Heart right ventricle (tissue), 16 donors: ENCODE measurements around the gene RFX8. TPM values are rescaled to one million over a fixed set of nuclear protein-coding genes. Genes with fewer than 3 reads are reported as not detected.
A peak's percentile ranks its signal among the peaks of the same experiment; 100 is the strongest.

ENCODE experiments used
- ATAC-seq, 8 donors: fragments of 200-7000 bp; cut with Tn5 transposase; one replicate each; pipeline ENCODE4 v1.9.1; 2020; ENCODE audit warnings: mild to moderate bottlenecking in 8 of 8, moderate library complexity in 8 of 8, moderate number of reproducible peaks in 1 of 8
- DNase-seq, 2 donors: peaks; one replicate each; pipeline ENCODE4 v3.0.0-alpha.2; 2020
- H3K27ac ChIP-seq, 10 donors: fragments of 200-600 bp; sonication (generic) in 2 of 10; one replicate each; pipeline versions ENCODE4 v1.5.0 to v1.8.0; 2020 to 2022; ENCODE audit warnings: mild to moderate bottlenecking in 3 of 10
- H3K27me3 ChIP-seq, 7 donors: fragments of 200-600 bp; one replicate each; pipeline ENCODE4 v1.8.0; 2021 to 2022; ENCODE audit warnings: mild to moderate bottlenecking in 2 of 7
- H3K36me3 ChIP-seq, 9 donors: fragments of 200-600 bp; sonication (generic) in 1 of 9; one replicate each; pipeline versions ENCODE4 v1.5.0 to v1.8.0; 2020 to 2022; ENCODE audit warnings: mild to moderate bottlenecking in 2 of 9
- H3K4me1 ChIP-seq, 9 donors: fragments of 200-600 bp; sonication (generic) in 1 of 9; one replicate each; pipeline versions ENCODE4 v1.5.0 to v1.8.0; 2020 to 2022; ENCODE audit warnings: mild to moderate bottlenecking in 4 of 9
- H3K4me3 ChIP-seq, 10 donors: fragments of 200-600 bp; sonication (generic) in 2 of 10; one replicate each; pipeline versions ENCODE4 v1.5.0 to v1.8.0; 2020 to 2022; ENCODE audit warnings: mild to moderate bottlenecking in 7 of 10, moderate library complexity in 2 of 10
- H3K9me3 ChIP-seq, 11 donors: fragments of 200-600 bp in 10 of 11; sonication (generic) in 2 of 11; one replicate each; pipeline versions ENCODE4 v1.5.0 to v1.8.0; 2013 to 2022; ENCODE audit warnings: mild to moderate bottlenecking in 2 of 11, control low read depth in 1 of 11, moderate library complexity in 1 of 11
- WGBS, 2 donors: extraction: QIAGEN DNeasy Blood & Tissue Kit; methylation state at CpG; one replicate each; pipeline ENCODE4 v1.1.7; 2013; ENCODE audit warnings: inconsistent platforms in 1 of 2; 5-methylcytosine and 5-hydroxymethylcytosine counted together
- intact Hi-C, 10 donors: fragments of 100-400 bp; cut with DNase I; formaldehyde crosslinking; loops; one replicate each; pipeline versions ENCODE4 v1.11.1 to v1.14.2; 2022
- polyA plus RNA-seq, 2 donors: library from polyadenylated mRNA; stranded (reverse); fragments of 200-250 nt; gene quantifications; one replicate each; pipeline ENCODE4 v1.2.3, GENCODE V29; 2013
- total RNA-seq, 10 donors: library from RNA; stranded (reverse); fragmentation: NEBNext Ultra II Directional in 3 of 10; extraction: Animal tissue kit (Norgen Biotek cat#: 25700) in 3 of 10; gene quantifications; one replicate each; pipeline versions ENCODE4 v1.2.1 to v1.2.4, GENCODE V29; 2021 to 2023
- TF ChIP-seq, protein P1 (sequence below), 9 donors: fragments of 200-600 bp; sonication (generic) in 2 of 9; IDR thresholded peaks; one replicate each; pipeline versions ENCODE4 v1.5.0 to v1.8.0; 2021 to 2022; ENCODE audit warnings: antibody characterized with exemption in 9 of 9, mild to moderate bottlenecking in 5 of 9, moderate library complexity in 1 of 9
- donor health status: Arrhythmogenic right ventricular cardiomyopathy.
- donor health status: ischemic (EF 13 %, LVEDD 7.1; RV severe dilation, severe dysfunction).
- donor health status: healthy with polysubstance abuse.
- donor health status: DM: no; HTN: yes; CAD: no.
- donor health status: DM: no; HTN: no; CAD: no.
- donor health status: ischemic (EF 25% LVEDD 6.9; RV normal size, moderate dysfunction).
- donor health status: ischemic (EF 25% LVEDD 5.7; RV mildly dilated, moderate dysfunction).
- donor health status: healthy.
- donor health status: DM: yes; HTN: yes; CAD: no.
- donor health status: Ischemic cardiomyopathy.
- donor health status: ischemic (EF 35%, LVEDD 5.7; RV mildly dilated, moderate dysfunction).
- donor health status: nonischemic (EF 11% LVEDD 7.7; RV severe dilation, severe dysfunction).
- donor health status: DM: yes; HTN: yes; CAD: no.
- donor health status: PGD.
- donor health status: ischemic (EF 29% LVEDD 5.4; RV normal size, mild dysfunction).
- donor health status: nonischemic (EF 23%, LVEDD 6.1; RV moderate dilation, normal function).

Gene RFX8
- total and polyA plus RNA-seq, 12 donors = 0.15 to 0.44 (median 0.16) TPM; not detected in 5

DNA sequence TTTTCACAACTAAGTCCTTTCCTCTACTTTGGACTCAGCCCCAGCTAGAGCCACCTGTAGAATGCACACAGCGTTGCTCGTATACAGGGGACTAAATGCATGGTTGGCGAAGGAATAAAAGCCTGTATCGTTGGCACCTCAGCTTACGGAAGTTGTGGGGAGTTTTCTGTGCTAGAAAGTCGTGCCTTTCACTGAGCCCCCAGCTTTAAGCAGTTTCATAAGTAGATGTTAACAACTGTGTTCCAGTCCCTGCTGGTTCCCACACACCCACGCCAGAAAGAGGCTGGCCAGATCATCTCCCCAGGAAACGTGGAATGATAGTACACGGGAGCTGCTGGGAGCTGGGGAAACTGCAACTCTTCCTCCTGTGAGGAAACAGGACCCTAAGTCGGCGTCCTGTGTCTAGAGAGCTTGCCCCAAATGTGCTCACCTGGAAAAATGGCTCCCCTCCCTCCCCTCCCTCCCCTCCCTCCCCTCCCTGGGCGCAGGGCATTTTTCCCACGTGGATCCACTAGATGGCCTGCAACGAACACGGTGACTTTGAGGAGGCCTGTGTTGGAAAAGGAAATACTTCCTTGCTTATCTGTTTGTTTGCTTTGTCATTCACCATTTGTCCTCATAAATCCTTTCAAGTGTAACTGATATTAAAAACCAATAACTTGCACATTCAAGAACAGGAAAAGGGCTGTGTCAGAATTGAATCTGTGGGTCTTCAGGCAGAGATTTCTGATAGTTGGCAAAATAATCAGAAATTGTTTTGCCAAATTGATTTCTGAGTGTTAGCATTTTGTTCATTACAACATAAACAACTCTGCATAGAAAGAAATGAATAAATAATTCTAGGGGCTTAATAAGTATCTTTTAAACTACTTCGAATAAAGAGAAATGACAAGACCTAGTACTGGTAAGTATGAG, 43.9 kb upstream of the RFX8 start:
- TF ChIP-seq, protein P1, sequence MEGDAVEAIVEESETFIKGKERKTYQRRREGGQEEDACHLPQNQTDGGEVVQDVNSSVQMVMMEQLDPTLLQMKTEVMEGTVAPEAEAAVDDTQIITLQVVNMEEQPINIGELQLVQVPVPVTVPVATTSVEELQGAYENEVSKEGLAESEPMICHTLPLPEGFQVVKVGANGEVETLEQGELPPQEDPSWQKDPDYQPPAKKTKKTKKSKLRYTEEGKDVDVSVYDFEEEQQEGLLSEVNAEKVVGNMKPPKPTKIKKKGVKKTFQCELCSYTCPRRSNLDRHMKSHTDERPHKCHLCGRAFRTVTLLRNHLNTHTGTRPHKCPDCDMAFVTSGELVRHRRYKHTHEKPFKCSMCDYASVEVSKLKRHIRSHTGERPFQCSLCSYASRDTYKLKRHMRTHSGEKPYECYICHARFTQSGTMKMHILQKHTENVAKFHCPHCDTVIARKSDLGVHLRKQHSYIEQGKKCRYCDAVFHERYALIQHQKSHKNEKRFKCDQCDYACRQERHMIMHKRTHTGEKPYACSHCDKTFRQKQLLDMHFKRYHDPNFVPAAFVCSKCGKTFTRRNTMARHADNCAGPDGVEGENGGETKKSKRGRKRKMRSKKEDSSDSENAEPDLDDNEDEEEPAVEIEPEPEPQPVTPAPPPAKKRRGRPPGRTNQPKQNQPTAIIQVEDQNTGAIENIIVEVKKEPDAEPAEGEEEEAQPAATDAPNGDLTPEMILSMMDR (IDR thresholded peaks at IDR 0.05) = peak in 8 of 9 donors; percentile 22 to 71 (median 50)
- peak; percentile 39 to 66 for DNase-seq
- ATAC-seq = peak; percentile 68 to 83 (median 79)
- Histone ChIP-seq H3K4me1 (peaks cover 0 to 55% (median 30%) of the 10 kb centered on the region in 9 donors), H3K4me3 (peak overlapping the region in 2 of 10 donors; percentile 21 to 24), H3K36me3 (no peaks in the 10 kb centered on the region), H3K9me3 (peaks cover 0 to 7% (median 0%) of the 10 kb centered on the region in 11 donors), H3K27me3 (peaks cover 0 to 22% (median 0%) of the 10 kb centered on the region in 7 donors), H3K27ac (peak overlapping the region in 6 of 10 donors; percentile 5 to 64 (median 30))
- intact Hi-C loops = loop anchor here in 9 of 10 donors (1.0 to 10.0 kb wide), 10 partner anchors 94 to 313 kb away; partner anchors contain the start of gene MAP4K4 (in 4 of the 9)
- WGBS, 2 donors = 31 to 32% methylated on average over 16 of the region's 16 CpGs

DNA sequence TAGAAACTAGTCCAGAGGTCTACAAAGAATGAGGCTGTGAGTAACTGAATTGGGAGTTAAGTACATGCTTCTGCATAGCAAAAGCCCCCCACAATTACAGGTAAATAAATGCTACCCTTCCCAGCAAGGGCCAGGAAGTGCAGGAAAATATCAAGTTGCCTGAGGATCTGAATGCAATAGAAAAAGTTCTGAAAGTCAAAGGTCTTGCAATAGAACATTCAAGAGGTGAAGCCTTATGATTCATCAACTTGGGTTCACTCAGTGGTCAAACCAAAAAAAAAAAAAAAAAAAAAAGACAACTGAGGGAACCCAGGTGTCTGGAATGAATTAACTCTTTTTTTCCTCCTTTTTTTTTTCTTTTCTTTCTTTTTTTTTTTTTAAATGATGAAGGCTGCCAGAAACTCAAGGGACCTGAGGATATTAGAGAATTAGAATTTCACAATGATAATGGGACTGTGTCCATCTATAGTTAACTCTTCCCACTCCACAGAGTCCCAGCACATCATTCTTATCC, 42.9 kb upstream of the RFX8 start:
- Histone ChIP-seq H3K4me3 (no peak overlapping the region), H3K9me3 (peaks cover 0 to 7% (median 0%) of the 10 kb centered on the region in 11 donors), H3K36me3 (no peaks in the 10 kb centered on the region), H3K4me1 (peaks cover 0 to 55% (median 30%) of the 10 kb centered on the region in 9 donors), H3K27ac (peak overlapping the region in 1 of 10 donors; percentile 40), H3K27me3 (peaks cover 0 to 16% (median 0%) of the 10 kb centered on the region in 7 donors)
- ATAC-seq = no peak
- TF ChIP-seq, protein P1 (IDR thresholded peaks at IDR 0.05) = no peak
- no peak for DNase-seq
- intact Hi-C loops = loop anchor here in 9 of 10 donors (2.0 to 10.0 kb wide), 9 partner anchors 93 to 314 kb away; partner anchors contain the start of gene MAP4K4 (in 4 of the 9)

DNA sequence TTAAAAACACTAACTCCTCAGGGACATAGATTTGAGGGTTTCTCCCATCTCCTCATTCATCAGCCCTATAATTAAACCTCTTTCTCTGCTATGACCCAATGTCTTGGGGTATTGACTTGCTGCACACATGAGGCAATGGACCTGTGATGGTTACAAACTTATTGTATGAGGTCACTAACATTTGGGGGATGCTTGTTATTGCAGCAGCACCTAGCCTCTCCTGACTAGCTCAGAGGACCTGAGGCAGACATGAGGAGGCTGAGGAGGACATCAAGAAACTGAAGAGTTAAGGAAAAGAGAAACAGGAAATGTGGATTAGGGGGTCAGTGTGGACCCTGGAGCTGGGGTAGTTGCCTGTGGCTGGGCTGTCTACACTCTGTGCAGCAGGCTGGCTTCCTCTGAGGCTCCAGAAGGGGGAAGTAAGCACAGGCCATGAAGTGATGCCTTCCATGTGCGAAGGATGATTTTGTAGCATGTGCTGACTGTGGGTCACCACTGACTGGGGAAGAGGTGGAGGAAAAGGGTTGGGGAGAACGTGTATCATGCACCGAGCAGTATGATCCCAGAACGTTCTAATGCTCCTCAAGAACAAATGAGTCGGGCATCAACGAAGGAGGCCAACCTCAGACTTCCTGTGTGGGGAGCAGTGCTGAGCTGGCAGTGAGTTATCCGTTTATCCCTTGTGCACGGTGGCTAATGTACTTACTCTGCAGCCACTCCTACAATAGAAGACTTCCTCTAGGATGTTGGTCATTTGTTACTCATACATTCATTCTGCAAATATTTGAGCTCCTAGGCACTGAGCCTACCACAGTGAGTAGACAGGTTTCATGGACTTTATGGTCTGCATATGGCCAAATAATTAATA, 42.1 kb upstream of the RFX8 start:
- Histone ChIP-seq H3K27me3 (peaks cover 0 to 14% (median 0%) of the 10 kb centered on the region in 7 donors), H3K9me3 (peaks cover 0 to 7% (median 0%) of the 10 kb centered on the region in 11 donors), H3K27ac (peak overlapping the region in 1 of 10 donors; percentile 33), H3K4me3 (no peak overlapping the region), H3K36me3 (no peaks in the 10 kb centered on the region), H3K4me1 (peaks cover 0 to 55% (median 30%) of the 10 kb centered on the region in 9 donors)
- intact Hi-C loops = loop anchor here in 7 of 10 donors (5.0 to 10.0 kb wide), 7 partner anchors 92 to 315 kb away; partner anchors contain the start of gene MAP4K4 (in 4 of the 7)
- DNase-seq = no peak
- 67 to 73% methylated on average over 8 of the region's 8 CpGs for WGBS, 2 donors
- TF ChIP-seq, protein P1 (IDR thresholded peaks at IDR 0.05) = no peak
- peak in 2 of 8 donors; percentile 12 to 58 for ATAC-seq
